Activated B cell treated with CpG ODN at 0.5 μM for 24 hours (primary cell): ENCODE results near the gene CD160. TPM values are rescaled to one million over a fixed set of nuclear protein-coding genes. Genes with fewer than 3 reads are reported as not detected.
"Not testable (repeated sequence)": the region's sequence is repeated elsewhere in the genome, so short reads cannot be mapped to it uniquely, and the experiment has no call there.

Source experiments
- ATAC-seq: fragments of 200-7000 bp; cut with Tn5 transposase; one replicate; pipeline ENCODE4 v1.10.0; 2021; ENCODE audit warnings: low read depth, mild to moderate bottlenecking, moderate library complexity
- CTCF ChIA-PET: fragments of 350-600 bp; sonication (Branson Sonifier 250); formaldehyde crosslinking; loops from one replicate; lab custom pipeline; 2021; ENCODE audit warnings: antibody characterized with exemption; lab: Charles Lee
- POLR2A ChIA-PET: fragments of 350-600 bp; sonication (Branson Sonifier 250); formaldehyde crosslinking; loops from one replicate; lab custom pipeline; 2021; ENCODE audit warnings: antibody characterized with exemption; lab: Charles Lee
- DNase-seq: peaks from one replicate; pipeline ENCODE4 v3.0.0; 2022
- H3K27ac Mint-ChIP-seq: one replicate; pipeline ENCODE4 v1.8.0; 2020; ENCODE audit warnings: mixed read lengths
- H3K27me3 Mint-ChIP-seq: one replicate; pipeline ENCODE4 v1.8.0; 2021; ENCODE audit warnings: mixed read lengths
- H3K36me3 Mint-ChIP-seq: one replicate; pipeline ENCODE4 v1.8.0; 2021; ENCODE audit warnings: low read depth, mixed read lengths
- H3K4me1 Mint-ChIP-seq: one replicate; pipeline ENCODE4 v1.8.0; 2021; ENCODE audit warnings: mixed read lengths
- H3K4me3 Mint-ChIP-seq: one replicate; pipeline ENCODE4 v1.8.0; 2020; ENCODE audit warnings: mild to moderate bottlenecking, mixed read lengths
- H3K9me3 Mint-ChIP-seq: one replicate; pipeline ENCODE4 v1.8.0; 2020; ENCODE audit warnings: mixed read lengths
- CTCF ChIP-seq: fragments of 200-600 bp; IDR thresholded peaks from one replicate; pipeline ENCODE4 v1.8.0; 2022; ENCODE audit warnings: antibody characterized with exemption, mild to moderate bottlenecking
- intact Hi-C: fragments of 100-400 bp; cut with micrococcal nuclease; formaldehyde crosslinking; loops from one replicate; pipeline ENCODE4 v1.15.1; 2024
- total RNA-seq: library from RNA; stranded (reverse); gene quantifications from 2 replicates; pipeline ENCODE4 v1.2.3, GENCODE V29; 2022

The CD160 gene
- total RNA-seq, 1 donor from 2014 or later = not detected

GRCh38 chr1:145711213-145711651 is 8.1 kb upstream of the CD160 start:
- ATAC-seq = no peak
- Mint-ChIP-seq H3K36me3 (no peaks in the 10 kb centered on the region), H3K27me3 (peaks cover 2% of the 10 kb centered on the region), H3K9me3 (no peaks in the 10 kb centered on the region), H3K4me3 (no peak overlapping the region), H3K4me1 (no peaks in the 10 kb centered on the region), H3K27ac (no peak overlapping the region)
- CTCF ChIA-PET = no interaction called here
- DNase-seq = no peak
- intact Hi-C loops = no loop called here
- POLR2A ChIA-PET = no interaction called here
- TF ChIP-seq CTCF = no peak

DNA sequence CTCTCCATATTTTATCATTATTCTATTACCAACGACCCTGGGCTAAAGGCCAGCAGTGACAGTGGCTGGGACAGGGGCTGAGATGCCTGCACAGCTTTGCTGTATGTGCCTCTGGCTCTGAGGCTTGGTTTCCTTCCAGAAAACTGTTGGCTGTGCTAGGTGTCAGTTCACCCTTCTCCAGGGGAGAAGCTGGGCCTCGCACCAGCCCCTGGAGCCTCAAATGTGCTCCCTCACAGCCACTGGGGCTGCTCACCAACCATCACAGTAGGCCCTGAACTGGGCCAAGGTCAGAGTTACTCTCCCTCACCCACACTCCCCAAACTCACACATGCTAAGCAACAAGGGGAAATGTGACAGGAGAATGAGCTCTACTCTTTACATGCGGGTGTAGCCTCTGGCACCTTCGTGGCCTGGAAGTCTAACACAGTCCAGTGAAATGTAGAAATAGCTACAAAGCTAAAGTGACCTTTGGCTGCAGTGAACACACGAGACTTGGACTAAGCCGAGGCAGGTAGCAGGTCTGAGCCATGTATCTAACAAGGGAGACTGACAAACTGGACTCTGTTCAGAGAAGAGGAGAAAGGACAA is 4.7 kb upstream of the CD160 start:
- ChIA-PET POLR2A (no interaction called here), CTCF (no interaction called here)
- no peaks in the 10 kb centered on the region for H3K36me3 Mint-ChIP-seq
- TF ChIP-seq CTCF = no peak
- ATAC-seq = no peak
- intact Hi-C loops = no loop called here
- H3K4me3 Mint-ChIP-seq = no peak overlapping the region
- H3K27me3 Mint-ChIP-seq = peaks cover 7% of the 10 kb centered on the region
- no peaks in the 10 kb centered on the region for H3K9me3 Mint-ChIP-seq
- H3K27ac Mint-ChIP-seq = no peak overlapping the region
- DNase-seq = no peak
- H3K4me1 Mint-ChIP-seq = no peaks in the 10 kb centered on the region

DNA sequence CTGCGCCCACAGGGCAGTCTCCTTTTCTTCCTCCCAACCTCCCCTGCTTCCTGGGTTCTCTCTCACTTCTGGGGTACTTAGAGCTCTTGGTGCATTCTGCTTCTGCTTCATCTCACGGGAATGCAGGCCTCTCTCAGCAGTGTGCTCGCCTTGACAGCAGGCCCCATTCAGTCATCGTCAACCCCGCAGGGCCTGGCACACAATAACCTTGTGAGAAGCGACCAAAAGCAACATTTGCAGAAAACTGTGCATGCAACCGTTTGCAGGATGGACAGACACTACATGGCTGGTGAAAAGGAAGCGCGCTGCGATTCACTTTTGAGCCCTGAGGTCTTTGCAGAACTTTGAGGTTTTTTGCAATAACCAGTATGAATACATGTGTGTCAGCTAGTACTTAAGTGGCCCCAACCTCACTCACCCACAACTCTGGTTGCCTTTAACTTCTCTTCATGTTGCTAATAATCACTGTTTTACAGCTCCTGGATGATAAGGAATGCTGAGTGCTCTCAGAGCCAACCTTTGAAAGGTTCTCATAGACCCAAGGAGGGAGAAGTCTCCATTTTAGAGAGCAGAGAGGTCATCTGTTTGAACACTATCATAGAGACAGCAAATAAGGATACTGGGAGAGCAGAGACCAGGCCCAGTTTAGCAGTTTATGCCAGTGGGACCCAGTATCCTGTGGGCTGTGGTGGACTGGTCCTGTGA is 2.5 kb upstream of the CD160 start:
- Mint-ChIP-seq H3K9me3 (no peaks in the 10 kb centered on the region), H3K27ac (no peak overlapping the region), H3K4me3 (no peak overlapping the region), H3K4me1 (peaks cover 12% of the 10 kb centered on the region), H3K36me3 (no peaks in the 10 kb centered on the region), H3K27me3 (peaks cover 14% of the 10 kb centered on the region)
- ATAC-seq (no peak), DNase-seq (no peak)
- TF ChIP-seq CTCF = no peak
- intact Hi-C loops = no loop called here
- CTCF ChIA-PET = no interaction called here
- POLR2A ChIA-PET = no interaction called here

DNA sequence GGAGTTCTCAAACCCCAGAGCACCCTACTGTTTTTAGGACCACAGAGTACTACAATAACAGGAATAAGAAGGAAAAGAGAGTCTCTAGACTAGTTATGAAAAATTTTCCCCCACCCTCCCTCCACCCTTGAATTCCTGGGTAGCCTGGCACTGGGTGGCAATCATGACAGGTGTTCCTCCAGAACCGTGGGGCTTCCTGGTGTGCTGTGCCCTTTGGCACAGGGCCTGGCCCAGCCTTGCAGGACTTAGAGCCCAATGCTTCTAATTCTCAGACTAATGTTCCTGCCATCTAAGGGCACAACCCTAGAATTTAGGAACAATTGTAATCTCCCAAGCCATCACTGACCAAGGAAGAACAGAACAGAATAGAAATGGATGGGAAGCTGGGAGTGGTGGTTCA is 1.5 kb upstream of the CD160 start:
- Mint-ChIP-seq H3K9me3 (no peaks in the 10 kb centered on the region), H3K4me3 (no peak overlapping the region), H3K27me3 (peaks cover 18% of the 10 kb centered on the region), H3K4me1 (peaks cover 12% of the 10 kb centered on the region), H3K36me3 (no peaks in the 10 kb centered on the region), H3K27ac (no peak overlapping the region)
- intact Hi-C loops = no loop called here
- POLR2A ChIA-PET = no interaction called here
- DNase-seq (no peak), ATAC-seq (no peak)
- CTCF ChIA-PET = no interaction called here
- TF ChIP-seq CTCF = no peak

- H3K4me3 Mint-ChIP-seq, H3K9me3 Mint-ChIP-seq, ATAC-seq, CTCF ChIA-PET, H3K36me3 Mint-ChIP-seq, H3K27ac Mint-ChIP-seq, intact Hi-C loops, DNase-seq: not testable (repeated sequence)
- Mint-ChIP-seq H3K27me3 (peaks cover 18% of the 10 kb centered on the region), H3K4me1 (peaks cover 12% of the 10 kb centered on the region)
- POLR2A ChIA-PET = interaction anchor here (0.7 kb wide), 1 partner anchor 302 kb away, joined by 7 read pairs; no protein-coding TSS in a partner anchor
These were observed 834 bp upstream of the CD160 start for GRCh38 chr1:145718465-145718864.
